MM.1S (cell line): ENCODE results near the gene GZMM.

Experiments used
- DNase-seq: peaks from one replicate; pipeline ENCODE4 v3.0.0-alpha.2; 2015
- H2AFZ ChIP-seq: fragments of 300-600 bp; sonication (generic); 2 replicates; pipeline ENCODE4 v1.6.0; 2016; ENCODE audit warnings: antibody characterized with exemption, low read length
- H3F3A ChIP-seq: fragments of 300-600 bp; sonication (generic); 2 replicates; pipeline ENCODE4 v1.6.1; 2016; ENCODE audit warnings: mild to moderate bottlenecking, antibody characterized with exemption, low read length, moderate library complexity, mixed read lengths; ENCODE audit not compliant: insufficient read depth
- H3K27ac ChIP-seq: fragments of 300-600 bp; sonication (generic); 2 replicates; pipeline ENCODE4 v1.5.1; 2016; ENCODE audit warnings: mild to moderate bottlenecking, low read length
- H3K27me3 ChIP-seq: fragments of 300-600 bp; sonication (generic); replicated peaks from 2 replicates; pipeline ENCODE4 v1.6.0; 2016; ENCODE audit warnings: low read length; ENCODE audit not compliant: insufficient read depth
- H3K36me3 ChIP-seq: fragments of 300-600 bp; sonication (generic); replicated peaks from 2 replicates; pipeline ENCODE4 v1.6.1; 2016; ENCODE audit warnings: mild to moderate bottlenecking, low read length, mixed read lengths; ENCODE audit not compliant: insufficient read depth
- H3K4me1 ChIP-seq: fragments of 300-600 bp; sonication (generic); 2 replicates; pipeline ENCODE4 v1.6.1; 2016; ENCODE audit warnings: low read length, mixed read lengths
- H3K4me2 ChIP-seq: fragments of 300-600 bp; sonication (generic); 2 replicates; pipeline ENCODE4 v1.6.0; 2016; ENCODE audit warnings: low read depth, low read length
- H3K4me3 ChIP-seq: fragments of 300-600 bp; sonication (generic); 2 replicates; pipeline ENCODE4 v1.5.1; 2016; ENCODE audit warnings: low read length, mixed read lengths
- H3K79me2 ChIP-seq: fragments of 300-600 bp; sonication (generic); 2 replicates; pipeline ENCODE4 v1.6.1; 2016; ENCODE audit warnings: mixed run types, low read length, mixed read lengths
- H3K9ac ChIP-seq: fragments of 300-600 bp; sonication (generic); 2 replicates; pipeline ENCODE4 v1.6.1; 2016; ENCODE audit warnings: low read length, mixed read lengths
- H3K9me2 ChIP-seq: fragments of 300-600 bp; sonication (generic); replicated peaks from 2 replicates; pipeline ENCODE4 v1.6.1; 2016; ENCODE audit warnings: mild to moderate bottlenecking, low read length, mixed read lengths; ENCODE audit not compliant: insufficient read depth
- H3K9me3 ChIP-seq: fragments of 300-600 bp; sonication (generic); replicated peaks from 2 replicates; pipeline ENCODE4 v1.6.1; 2016; ENCODE audit warnings: mild to moderate bottlenecking, low read length, mixed read lengths; ENCODE audit not compliant: insufficient read depth
- H4K20me1 ChIP-seq: fragments of 300-600 bp; sonication (generic); 2 replicates; pipeline ENCODE4 v1.6.1; 2016; ENCODE audit warnings: mild to moderate bottlenecking, low read length, moderate library complexity, mixed read lengths; ENCODE audit not compliant: insufficient read depth
- EZH2 ChIP-seq: fragments of 300-600 bp; sonication (generic); optimal IDR thresholded peaks from 2 replicates; pipeline ENCODE3; 2017; ENCODE audit warnings: low read depth, mild to moderate bottlenecking, antibody characterized with exemption, low read length, mixed read lengths
- EZH2phosphoT487 ChIP-seq: fragments of 300-600 bp; sonication (generic); IDR thresholded peaks from 2 replicates; pipeline ENCODE4 v1.6.1; 2018; ENCODE audit warnings: antibody characterized with exemption, low read length
- TF ChIP-seq, protein P1 (sequence below): fragments of 300-600 bp; sonication (generic); IDR thresholded peaks from 2 replicates; pipeline ENCODE4 v1.5.1; 2016; ENCODE audit warnings: antibody characterized with exemption, low read length, mixed read lengths

GZMM gene

DNA sequence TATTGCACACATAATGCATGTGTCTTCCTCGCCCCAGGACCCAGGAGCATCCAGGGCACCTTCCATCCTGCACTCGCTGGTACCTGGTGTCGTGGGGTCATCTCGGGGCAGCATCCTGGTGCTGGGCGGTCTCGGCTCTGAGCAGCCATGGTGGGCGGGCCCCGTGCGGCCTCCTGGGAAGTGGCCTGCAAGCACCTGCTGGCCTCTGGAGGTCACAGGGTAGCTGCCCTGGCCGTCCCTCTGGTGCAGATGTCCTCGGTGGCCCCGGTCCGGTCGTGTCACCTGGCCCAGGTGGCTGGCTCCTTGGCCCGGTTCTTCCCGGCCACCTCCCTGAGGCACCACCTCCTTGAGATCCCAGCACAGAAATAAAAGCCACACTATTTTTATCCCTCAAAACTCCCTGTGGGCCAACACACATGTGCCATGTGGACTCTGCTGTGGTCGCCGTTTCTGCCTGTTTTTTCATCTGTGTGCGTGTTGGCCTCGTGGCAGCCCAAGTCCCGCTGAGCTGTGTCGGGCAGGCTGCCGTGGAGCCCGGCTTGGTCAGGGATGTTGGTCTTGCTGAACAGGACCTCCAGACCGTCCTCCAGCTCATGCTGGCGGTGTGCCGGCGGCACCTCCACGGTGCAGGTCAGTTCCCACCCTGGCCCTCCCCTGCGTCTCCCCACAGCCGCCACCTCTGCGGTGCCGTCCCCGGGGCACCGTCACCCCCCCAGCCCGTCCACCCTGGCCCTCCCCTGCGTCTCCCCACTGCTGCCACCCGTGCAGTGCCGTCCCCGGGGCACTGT is 5.0 kb upstream of the GZMM start:
- Histone ChIP-seq H3K27me3 (no peaks in the 10 kb centered on the region), H3K4me2 (no peak overlapping the region), H3K36me3 (no peaks in the 10 kb centered on the region), H4K20me1 (no peaks in the 10 kb centered on the region), H3K9ac (no peak overlapping the region), H3K27ac (no peak overlapping the region), H3K4me1 (no peaks in the 10 kb centered on the region), H2AFZ (no peak overlapping the region), H3K9me2 (no peaks in the 10 kb centered on the region), H3F3A (no peaks in the 10 kb centered on the region), H3K4me3 (no peak overlapping the region), H3K9me3 (no peaks in the 10 kb centered on the region), H3K79me2 (peaks cover 17% of the 10 kb centered on the region)
- TF ChIP-seq, protein P1, sequence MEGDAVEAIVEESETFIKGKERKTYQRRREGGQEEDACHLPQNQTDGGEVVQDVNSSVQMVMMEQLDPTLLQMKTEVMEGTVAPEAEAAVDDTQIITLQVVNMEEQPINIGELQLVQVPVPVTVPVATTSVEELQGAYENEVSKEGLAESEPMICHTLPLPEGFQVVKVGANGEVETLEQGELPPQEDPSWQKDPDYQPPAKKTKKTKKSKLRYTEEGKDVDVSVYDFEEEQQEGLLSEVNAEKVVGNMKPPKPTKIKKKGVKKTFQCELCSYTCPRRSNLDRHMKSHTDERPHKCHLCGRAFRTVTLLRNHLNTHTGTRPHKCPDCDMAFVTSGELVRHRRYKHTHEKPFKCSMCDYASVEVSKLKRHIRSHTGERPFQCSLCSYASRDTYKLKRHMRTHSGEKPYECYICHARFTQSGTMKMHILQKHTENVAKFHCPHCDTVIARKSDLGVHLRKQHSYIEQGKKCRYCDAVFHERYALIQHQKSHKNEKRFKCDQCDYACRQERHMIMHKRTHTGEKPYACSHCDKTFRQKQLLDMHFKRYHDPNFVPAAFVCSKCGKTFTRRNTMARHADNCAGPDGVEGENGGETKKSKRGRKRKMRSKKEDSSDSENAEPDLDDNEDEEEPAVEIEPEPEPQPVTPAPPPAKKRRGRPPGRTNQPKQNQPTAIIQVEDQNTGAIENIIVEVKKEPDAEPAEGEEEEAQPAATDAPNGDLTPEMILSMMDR: no peak
- TF ChIP-seq EZH2phosphoT487 (no peak), EZH2 (no peak)
- DNase-seq: no peak

DNA sequence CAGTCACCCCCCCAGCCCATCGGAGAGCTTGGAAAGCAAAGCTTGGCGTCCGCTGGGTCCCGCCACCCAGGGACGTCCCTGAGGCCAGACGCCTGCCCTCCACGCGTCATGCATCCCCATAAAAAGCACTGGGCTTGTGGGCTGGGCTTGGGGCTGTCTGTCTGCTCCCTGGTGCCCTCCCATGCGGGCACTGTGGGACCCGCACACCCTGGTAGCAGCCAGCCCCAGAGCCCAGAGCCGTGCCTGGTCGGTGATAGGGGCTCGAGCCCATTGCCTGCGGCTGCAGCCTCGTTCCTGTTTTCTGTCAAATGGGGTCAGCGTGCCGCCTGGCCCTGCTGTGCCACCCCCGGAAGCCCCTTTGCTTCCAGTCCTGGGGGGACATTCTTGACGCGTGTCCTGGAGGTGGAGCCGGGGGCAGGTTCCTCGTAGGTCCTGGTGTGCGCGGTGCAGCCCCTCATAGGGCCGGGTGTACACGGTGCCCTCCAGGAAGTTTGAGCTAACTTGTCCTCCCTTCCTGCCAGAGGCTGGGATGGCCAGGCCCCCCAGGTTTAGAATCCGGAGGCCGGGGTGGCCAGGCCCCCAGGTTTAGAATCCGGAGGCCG is 4.3 kb upstream of the GZMM start:
- no peak overlapping the region for H3K9ac ChIP-seq
- H3K79me2 ChIP-seq: peaks cover 11% of the 10 kb centered on the region; the same call in 1 of the 2 replicates
- no peak overlapping the region for H3K4me3 ChIP-seq
- H4K20me1 ChIP-seq: no peaks in the 10 kb centered on the region
- H3K27ac ChIP-seq: no peak overlapping the region
- H3K36me3 ChIP-seq: no peaks in the 10 kb centered on the region
- DNase-seq: no peak
- H3K9me2 ChIP-seq: no peaks in the 10 kb centered on the region
- H3F3A ChIP-seq: no peaks in the 10 kb centered on the region
- no peaks in the 10 kb centered on the region for H3K4me1 ChIP-seq
- no peak overlapping the region for H2AFZ ChIP-seq
- TF ChIP-seq EZH2: no peak
- TF ChIP-seq, protein P1: no peak
- no peak for TF ChIP-seq EZH2phosphoT487
- H3K4me2 ChIP-seq: no peak overlapping the region
- H3K27me3 ChIP-seq: no peaks in the 10 kb centered on the region
- H3K9me3 ChIP-seq: no peaks in the 10 kb centered on the region

- Histone ChIP-seq H3K79me2 (0 out of 2 replicates have a peak, but pooled peaks cover 3% of the 10 kb centered on the region), H3K36me3 (no peaks in the 10 kb centered on the region), H4K20me1 (no peaks in the 10 kb centered on the region), H3K9me3 (no peaks in the 10 kb centered on the region), H3F3A (no peaks in the 10 kb centered on the region), H3K27ac (no peak overlapping the region), H3K9me2 (no peaks in the 10 kb centered on the region), H3K4me2 (no peak overlapping the region), H2AFZ (no peak overlapping the region), H3K4me1 (no peaks in the 10 kb centered on the region), H3K4me3 (no peak overlapping the region), H3K27me3 (no peaks in the 10 kb centered on the region; the same call in 1 of the 2 replicates), H3K9ac (no peak overlapping the region)
- TF ChIP-seq EZH2phosphoT487 (no peak), EZH2 (no peak)
- TF ChIP-seq, protein P1: no peak
- DNase-seq: no peak
Observed at GRCh38 chr19:540867-541637, 2.8 kb upstream of the GZMM start.
